Esophagus muscularis mucosa (tissue), 3 donors: Measurements from ENCODE around the gene PHC2.

Experiments used
- EP300 ChIP-seq: sonication (generic); formaldehyde crosslinking; IDR thresholded peaks from one replicate; pipeline ENCODE4 v1.6.1; 2017; ENCODE audit warnings: antibody characterized with exemption
- TF ChIP-seq, protein P1 (sequence below), 3 experiments: fragments of 200-600 bp in 2 of 3; fragments of 450-650 bp in 1 of 3; sonication (generic) in 2 of 3; IDR thresholded peaks; one replicate each; pipeline ENCODE4 v1.5.1; 2017 to 2019; ENCODE audit warnings: antibody characterized with exemption in 3 of 3, mild to moderate bottlenecking in 2 of 3, moderate library complexity in 1 of 3

DNA sequence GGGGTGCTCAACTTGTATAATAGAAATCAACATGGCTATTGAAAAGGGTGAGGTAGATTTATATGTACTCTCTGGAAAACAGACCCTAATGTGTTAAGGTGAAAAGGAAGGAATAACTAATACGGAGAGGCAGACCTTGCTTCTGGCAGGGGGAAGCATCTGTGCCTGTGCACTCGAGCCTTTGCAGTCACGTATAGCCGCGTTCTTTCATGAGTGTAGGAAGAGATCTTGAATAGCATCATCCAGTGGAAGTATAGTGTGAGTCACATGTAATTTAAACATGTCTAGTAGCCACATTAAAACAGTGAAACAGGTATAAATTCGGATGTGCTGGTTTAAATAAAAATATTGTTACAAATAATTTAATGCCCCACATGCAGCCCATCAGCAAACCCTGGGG is 112.9 kb downstream of the PHC2 start:
- TF ChIP-seq, protein P1, sequence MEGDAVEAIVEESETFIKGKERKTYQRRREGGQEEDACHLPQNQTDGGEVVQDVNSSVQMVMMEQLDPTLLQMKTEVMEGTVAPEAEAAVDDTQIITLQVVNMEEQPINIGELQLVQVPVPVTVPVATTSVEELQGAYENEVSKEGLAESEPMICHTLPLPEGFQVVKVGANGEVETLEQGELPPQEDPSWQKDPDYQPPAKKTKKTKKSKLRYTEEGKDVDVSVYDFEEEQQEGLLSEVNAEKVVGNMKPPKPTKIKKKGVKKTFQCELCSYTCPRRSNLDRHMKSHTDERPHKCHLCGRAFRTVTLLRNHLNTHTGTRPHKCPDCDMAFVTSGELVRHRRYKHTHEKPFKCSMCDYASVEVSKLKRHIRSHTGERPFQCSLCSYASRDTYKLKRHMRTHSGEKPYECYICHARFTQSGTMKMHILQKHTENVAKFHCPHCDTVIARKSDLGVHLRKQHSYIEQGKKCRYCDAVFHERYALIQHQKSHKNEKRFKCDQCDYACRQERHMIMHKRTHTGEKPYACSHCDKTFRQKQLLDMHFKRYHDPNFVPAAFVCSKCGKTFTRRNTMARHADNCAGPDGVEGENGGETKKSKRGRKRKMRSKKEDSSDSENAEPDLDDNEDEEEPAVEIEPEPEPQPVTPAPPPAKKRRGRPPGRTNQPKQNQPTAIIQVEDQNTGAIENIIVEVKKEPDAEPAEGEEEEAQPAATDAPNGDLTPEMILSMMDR (IDR thresholded peaks at IDR 0.05), result no peak
- no peak for TF ChIP-seq EP300
